AG04450 (cell line): ENCODE measurements around the gene GAB1. TPM values are rescaled to one million over a fixed set of nuclear protein-coding genes. Genes with fewer than 3 reads are reported as not detected.

ENCODE experiments used
- CTCF ChIA-PET: fragments of 300-600, 350-600 bp; formaldehyde crosslinking; extraction: SDS; loops from one replicate; lab custom pipeline; 2022; ENCODE audit warnings: antibody characterized with exemption, inconsistent platforms; lab: Charles Lee
- POLR2A ChIA-PET: fragments of 350-600 bp; formaldehyde crosslinking; extraction: SDS; loops from one replicate; lab custom pipeline; 2021; ENCODE audit warnings: antibody characterized with exemption, inconsistent platforms; lab: Yijun Ruan, JAX
- DNase-seq: peaks from one replicate; pipeline ENCODE4 v3.0.0-alpha.2; 2011; ENCODE audit warnings: low read depth, low spot score
- H3K27ac ChIP-seq: one replicate; pipeline ENCODE4 v1.5.1; 2012; ENCODE audit warnings: low read depth, low read length, control low read depth
- H3K27me3 ChIP-seq: one replicate; pipeline ENCODE4 v1.6.0; 2012; ENCODE audit warnings: low read length; ENCODE audit not compliant: control insufficient read depth, insufficient read depth
- H3K4me3 ChIP-seq: 2 replicates; pipeline ENCODE4 v1.5.1; 2011; ENCODE audit warnings: mild to moderate bottlenecking, low read depth, low read length, control low read depth
- H3K9me3 ChIP-seq: 2 replicates; pipeline ENCODE4 v1.5.1; 2012; ENCODE audit warnings: low read length; ENCODE audit not compliant: control insufficient read depth, insufficient read depth
- polyA plus RNA-seq: library from polyadenylated mRNA; depleted of rRNA; stranded (reverse); fragments of >200 nt; gene quantifications from 2 replicates; pipeline ENCODE4 v1.2.3, GENCODE V29; 2011
- TF ChIP-seq, protein P1 (sequence below): IDR thresholded peaks from 2 replicates; pipeline ENCODE4 v1.5.1; 2011; ENCODE audit warnings: low read depth, low read length, control low read depth, inconsistent platforms

The GAB1 gene
- polyA plus RNA-seq, 1 experiment: 13.8 TPM

- Histone ChIP-seq H3K4me3 (peak overlapping the region; percentile 68), H3K27ac (peak overlapping the region; percentile 89), H3K27me3 (no peaks in the 10 kb centered on the region), H3K9me3 (no peaks in the 10 kb centered on the region; the same call in 1 of the 2 replicates)
- TF ChIP-seq, protein P1, sequence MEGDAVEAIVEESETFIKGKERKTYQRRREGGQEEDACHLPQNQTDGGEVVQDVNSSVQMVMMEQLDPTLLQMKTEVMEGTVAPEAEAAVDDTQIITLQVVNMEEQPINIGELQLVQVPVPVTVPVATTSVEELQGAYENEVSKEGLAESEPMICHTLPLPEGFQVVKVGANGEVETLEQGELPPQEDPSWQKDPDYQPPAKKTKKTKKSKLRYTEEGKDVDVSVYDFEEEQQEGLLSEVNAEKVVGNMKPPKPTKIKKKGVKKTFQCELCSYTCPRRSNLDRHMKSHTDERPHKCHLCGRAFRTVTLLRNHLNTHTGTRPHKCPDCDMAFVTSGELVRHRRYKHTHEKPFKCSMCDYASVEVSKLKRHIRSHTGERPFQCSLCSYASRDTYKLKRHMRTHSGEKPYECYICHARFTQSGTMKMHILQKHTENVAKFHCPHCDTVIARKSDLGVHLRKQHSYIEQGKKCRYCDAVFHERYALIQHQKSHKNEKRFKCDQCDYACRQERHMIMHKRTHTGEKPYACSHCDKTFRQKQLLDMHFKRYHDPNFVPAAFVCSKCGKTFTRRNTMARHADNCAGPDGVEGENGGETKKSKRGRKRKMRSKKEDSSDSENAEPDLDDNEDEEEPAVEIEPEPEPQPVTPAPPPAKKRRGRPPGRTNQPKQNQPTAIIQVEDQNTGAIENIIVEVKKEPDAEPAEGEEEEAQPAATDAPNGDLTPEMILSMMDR: no peak
- peak; percentile 83 for DNase-seq
- POLR2A ChIA-PET: interaction anchor here (0.6 to 1.6 kb wide), 8 partner anchors 16 to 1313 kb away, joined by 3 to 11 read pairs (median 4); no protein-coding TSS in a partner anchor
- CTCF ChIA-PET: interaction anchor here (0.6 to 1.8 kb wide), 9 partner anchors 9 to 134 kb away, joined by 3 to 7 read pairs (median 4); no protein-coding TSS in a partner anchor
These were observed 496 bp upstream of the GAB1 start for GRCh38 chr4:143335979-143336780.

- Histone ChIP-seq H3K4me3 (peak overlapping the region; percentile 68), H3K27me3 (no peaks in the 10 kb centered on the region), H3K27ac (peak overlapping the region; percentile 61), H3K9me3 (no peaks in the 10 kb centered on the region; the same call in 1 of the 2 replicates)
- DNase-seq: no peak
- ChIA-PET POLR2A (interaction anchor here (1.1 to 1.6 kb wide), 4 partner anchors 56 to 129 kb away, joined by 4 to 11 read pairs (median 6); no protein-coding TSS in a partner anchor), CTCF (interaction anchor here (0.6 to 1.8 kb wide), 10 partner anchors 10 to 1523 kb away, joined by 3 to 7 read pairs (median 4); no protein-coding TSS in a partner anchor)
- TF ChIP-seq, protein P1: no peak
These were observed 1.1 kb downstream of the GAB1 start for GRCh38 chr4:143337600-143338287.

DNA sequence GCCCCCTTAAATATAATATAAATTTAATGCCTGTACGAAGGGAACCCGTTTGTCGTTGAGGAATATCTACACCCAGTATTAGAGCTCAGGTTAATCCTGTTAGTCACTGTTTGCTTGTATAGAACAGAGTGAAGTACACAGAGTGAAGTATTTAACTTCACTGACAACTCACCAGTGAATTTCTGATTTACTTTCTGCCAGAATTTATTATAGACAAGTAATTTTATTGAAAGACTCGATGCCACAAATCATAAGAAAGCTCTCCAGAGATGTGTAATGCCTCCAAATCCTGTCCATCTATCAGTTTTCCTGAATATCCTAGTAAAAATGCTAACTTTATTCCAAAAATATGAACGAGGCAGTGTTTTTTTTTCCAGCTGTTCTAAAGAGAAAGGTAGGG lies 1.6 kb downstream of the GAB1 start:
- TF ChIP-seq, protein P1: no peak
- H3K27me3 ChIP-seq: no peaks in the 10 kb centered on the region
- H3K27ac ChIP-seq: no peak overlapping the region
- ChIA-PET CTCF (interaction anchor here (0.6 to 1.8 kb wide), 4 partner anchors 15 to 1524 kb away, joined by 3 to 7 read pairs (median 4); no protein-coding TSS in a partner anchor), POLR2A (interaction anchor here (0.6 kb wide), 1 partner anchor 111 kb away, joined by 3 read pairs; no protein-coding TSS in a partner anchor)
- no peak for DNase-seq
- peak overlapping the region; percentile 68 for H3K4me3 ChIP-seq
- H3K9me3 ChIP-seq: no peaks in the 10 kb centered on the region; the same call in 1 of the 2 replicates

GRCh38 chr4:143339497-143339896 lies 2.8 kb downstream of the GAB1 start:
- no peak for DNase-seq
- Histone ChIP-seq H3K27me3 (no peaks in the 10 kb centered on the region), H3K27ac (no peak overlapping the region), H3K9me3 (no peaks in the 10 kb centered on the region; the same call in 1 of the 2 replicates), H3K4me3 (no peak overlapping the region)
- ChIA-PET POLR2A (no interaction called here), CTCF (no interaction called here)
- TF ChIP-seq, protein P1: no peak
